K562 (cell line): ENCODE results near the gene PLD1. TPM values are rescaled to one million over a fixed set of nuclear protein-coding genes. Genes with fewer than 3 reads are reported as not detected.

Source experiments
- ARHGAP35 ChIP-seq: fragments of 450-650 bp; IDR thresholded peaks from 2 replicates; pipeline ENCODE4 v1.6.1; 2018; ENCODE audit not compliant: partially characterized antibody
- CHD2 ChIP-seq: IDR thresholded peaks from 2 replicates; pipeline ENCODE4 v1.6.1; 2011; ENCODE audit warnings: low read depth, low read length
- EP400 ChIP-seq: fragments of 450-650 bp; IDR thresholded peaks from 2 replicates; pipeline ENCODE4 v1.6.1; 2017; ENCODE audit warnings: antibody characterized with exemption, mild to moderate bottlenecking, moderate library complexity
- HMGXB4 ChIP-seq: sonication (generic); formaldehyde crosslinking; IDR thresholded peaks from 2 replicates; pipeline ENCODE4 v1.8.1; 2023; ENCODE audit warnings: mild to moderate bottlenecking, missing genetic modification reagents
- KDM4B ChIP-seq, 2 experiments: fragments of 450-650 bp in 1 of 2; sonication (generic) in 1 of 2; IDR thresholded peaks; 2 replicates each; pipeline ENCODE4 v1.6.1; 2016 to 2017; ENCODE audit warnings: borderline replicate concordance in 2 of 2, antibody characterized with exemption in 1 of 2, low read depth in 1 of 2, mild to moderate bottlenecking in 1 of 2
- L3MBTL2 ChIP-seq: fragments of 450-650 bp; IDR thresholded peaks from 2 replicates; pipeline ENCODE4 v1.6.1; 2016; ENCODE audit warnings: mild to moderate bottlenecking, moderate library complexity
- MBD1 ChIP-seq: fragments of 250-450 bp; sonication (Bioruptor Pico); IDR thresholded peaks from 2 replicates; pipeline ENCODE4 v1.8.0; 2022; ENCODE audit warnings: inconsistent platforms
- MEIS2 ChIP-seq: fragments of 450-650 bp; IDR thresholded peaks from 2 replicates; pipeline ENCODE4 v1.6.1; 2014; ENCODE audit warnings: mild to moderate bottlenecking; ENCODE audit not compliant: partially characterized antibody
- PHF8 ChIP-seq: fragments of 200-600 bp; sonication (generic); IDR thresholded peaks from 2 replicates; pipeline ENCODE4 v1.6.1; 2012; ENCODE audit warnings: mixed run types, mild to moderate bottlenecking, inconsistent platforms, low read length, moderate library complexity, borderline replicate concordance
- RAD21 ChIP-seq, 2 experiments: fragments of 250-450 bp in 1 of 2; fragments of 450-650 bp in 1 of 2; sonication (Bioruptor Pico) in 1 of 2; formaldehyde crosslinking in 1 of 2; IDR thresholded peaks in 1 of 2; conservative IDR thresholded peaks in 1 of 2; 2 replicates each; pipeline versions ENCODE4 v1.4.0 to v1.8.0; 2020 to 2022; ENCODE audit warnings: mild to moderate bottlenecking in 2 of 2, moderate library complexity in 1 of 2
- RHOXF2B ChIP-seq: fragments of 250-450 bp; sonication (Bioruptor Pico); conservative IDR thresholded peaks from 2 replicates; pipeline ENCODE4 v1.5.1; 2021
- RREB1 ChIP-seq: fragments of 250-450 bp; sonication (Bioruptor Pico); IDR thresholded peaks from 2 replicates; pipeline ENCODE4 v1.4.0; 2020
- TAL1 ChIP-seq: fragments of 450-650 bp; IDR thresholded peaks from 2 replicates; pipeline ENCODE4 v1.6.1; 2016; ENCODE audit warnings: mild to moderate bottlenecking
- TFAM ChIP-seq: fragments of 250-450 bp; sonication (Bioruptor Pico); conservative IDR thresholded peaks from 2 replicates; pipeline ENCODE4 v1.5.0; 2021; ENCODE audit warnings: mild to moderate bottlenecking, moderate library complexity
- ZNF75A ChIP-seq: fragments of 450-650 bp; formaldehyde crosslinking; IDR thresholded peaks from 2 replicates; pipeline ENCODE4 v1.4.0; 2020; ENCODE audit warnings: mild to moderate bottlenecking
- polyA plus RNA-seq, 8 experiments: library from polyadenylated mRNA; depleted of rRNA in 4 of 8; stranded (reverse) in 5 of 8; unstranded in 3 of 8; fragments of >200 nt; fragmentation: Nextera tagmentation in 2 of 8; fragmentation: Illumina TruSeq in 1 of 8; extraction: Ambion mirVana in 2 of 8; extraction: Trizol in 1 of 8; gene quantifications; 2 replicates each; pipeline versions ENCODE4 v1.2.1 to v1.2.3, GENCODE V29; 2011 to 2014; ENCODE audit warnings: inconsistent platforms in 1 of 8, missing spikeins in 1 of 8
- total RNA-seq, 7 experiments: library from RNA; depleted of rRNA in 6 of 7; stranded (reverse); fragments of >200 nt in 6 of 7; fragmentation: Illumina TruSeq in 2 of 7; extraction: Trizol in 2 of 7; gene quantifications; 2 replicates each; pipeline versions ENCODE4 v1.2.1 to v1.2.3, GENCODE V29; 2011 to 2021; ENCODE audit warnings: low replicate concordance in 1 of 7
- TF ChIP-seq, protein P1 (sequence below): fragments of 250-450 bp; sonication (Bioruptor Pico); IDR thresholded peaks from 2 replicates; pipeline ENCODE4 v1.8.0; 2021; ENCODE audit warnings: borderline replicate concordance, mild to moderate bottlenecking, moderate library complexity; ENCODE audit not compliant: poor library complexity, severe bottlenecking
- TF ChIP-seq, protein P2 (sequence below): IDR thresholded peaks from 3 replicates; pipeline ENCODE4 v1.6.1; 2011; ENCODE audit warnings: borderline replicate concordance, mild to moderate bottlenecking; ENCODE audit not compliant: insufficient read length, insufficient read depth

Gene PLD1
- total and polyA plus RNA-seq, 9 of the 15 experiments (the other 6 are each of a cell fraction or from before 2014, with no cell fraction given), result 8.4 to 26.1 (median 18.6) TPM

DNA sequence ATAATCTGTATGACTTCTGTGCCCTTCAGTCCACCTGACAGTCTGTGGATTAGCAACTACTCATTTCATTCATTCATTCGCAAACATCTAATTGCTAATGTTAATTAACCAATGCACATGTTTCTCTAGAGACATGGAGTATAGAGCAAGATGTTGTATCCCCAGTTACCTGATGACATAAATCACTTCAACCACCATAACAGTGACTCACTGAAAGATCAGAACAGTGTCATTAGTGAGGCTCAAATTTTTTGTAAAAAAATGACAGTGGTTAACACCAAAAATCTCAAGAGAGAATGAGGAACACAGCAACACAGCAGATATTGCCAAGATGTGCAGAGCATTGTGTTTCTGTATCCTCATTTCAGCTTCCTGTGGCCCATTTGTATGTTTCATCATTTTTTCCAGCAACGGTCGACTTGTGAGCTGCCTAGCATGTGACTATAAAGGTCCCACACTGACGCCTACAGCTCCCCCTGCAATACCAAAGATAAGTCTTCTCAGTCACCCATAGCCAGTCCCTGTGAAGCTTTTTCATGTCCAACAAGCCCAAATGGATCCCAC lies 3.7 kb upstream of the PLD1 start (continued):
- 0 out of 2 replicates have a peak, but pooled peaks have one; percentile 33 for TF ChIP-seq RREB1 (CRISPR knock-in tag)
- peak; percentile 36 to 57; a peak in 3 of 4 replicates for TF ChIP-seq RAD21 (CRISPR knock-in tag; conservative IDR thresholded peaks at IDR 0.05 in 1 of 2, IDR thresholded peaks at IDR 0.05 in 1 of 2)
- no peak for TF ChIP-seq PHF8
- TF ChIP-seq ZNF75A (CRISPR knock-in tag), result no peak
- TF ChIP-seq EP400, result peak; percentile 68
- TF ChIP-seq MBD1, result no peak
- TF ChIP-seq ARHGAP35, result no peak
- no peak for TF ChIP-seq CHD2
- no peak for TF ChIP-seq TFAM
- TF ChIP-seq, protein P1, sequence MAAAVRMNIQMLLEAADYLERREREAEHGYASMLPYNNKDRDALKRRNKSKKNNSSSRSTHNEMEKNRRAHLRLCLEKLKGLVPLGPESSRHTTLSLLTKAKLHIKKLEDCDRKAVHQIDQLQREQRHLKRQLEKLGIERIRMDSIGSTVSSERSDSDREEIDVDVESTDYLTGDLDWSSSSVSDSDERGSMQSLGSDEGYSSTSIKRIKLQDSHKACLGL, result no peak
- TF ChIP-seq, protein P2, sequence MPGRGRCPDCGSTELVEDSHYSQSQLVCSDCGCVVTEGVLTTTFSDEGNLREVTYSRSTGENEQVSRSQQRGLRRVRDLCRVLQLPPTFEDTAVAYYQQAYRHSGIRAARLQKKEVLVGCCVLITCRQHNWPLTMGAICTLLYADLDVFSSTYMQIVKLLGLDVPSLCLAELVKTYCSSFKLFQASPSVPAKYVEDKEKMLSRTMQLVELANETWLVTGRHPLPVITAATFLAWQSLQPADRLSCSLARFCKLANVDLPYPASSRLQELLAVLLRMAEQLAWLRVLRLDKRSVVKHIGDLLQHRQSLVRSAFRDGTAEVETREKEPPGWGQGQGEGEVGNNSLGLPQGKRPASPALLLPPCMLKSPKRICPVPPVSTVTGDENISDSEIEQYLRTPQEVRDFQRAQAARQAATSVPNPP, result no peak
- TF ChIP-seq MEIS2, result peak; percentile 96
- peak; percentile 96 for TF ChIP-seq L3MBTL2
- TF ChIP-seq TAL1, result peak; percentile 54
- no peak for TF ChIP-seq RHOXF2B
- TF ChIP-seq HMGXB4 (CRISPR knock-in tag), result no peak
- TF ChIP-seq KDM4B (IDR thresholded peaks at IDR 0.05; ENCODE audit: borderline replicate concordance in 2 of 2, low read depth in 1 of 2), result no peak
